Measurements from ENCODE around the gene CRTC3. TPM values are rescaled to one million over a fixed set of nuclear protein-coding genes. Genes with fewer than 3 reads are reported as not detected.

CRTC3 gene
- total and polyA plus RNA-seq, 4 donors = 5.1 to 16.8 (median 7.6) TPM

DNA sequence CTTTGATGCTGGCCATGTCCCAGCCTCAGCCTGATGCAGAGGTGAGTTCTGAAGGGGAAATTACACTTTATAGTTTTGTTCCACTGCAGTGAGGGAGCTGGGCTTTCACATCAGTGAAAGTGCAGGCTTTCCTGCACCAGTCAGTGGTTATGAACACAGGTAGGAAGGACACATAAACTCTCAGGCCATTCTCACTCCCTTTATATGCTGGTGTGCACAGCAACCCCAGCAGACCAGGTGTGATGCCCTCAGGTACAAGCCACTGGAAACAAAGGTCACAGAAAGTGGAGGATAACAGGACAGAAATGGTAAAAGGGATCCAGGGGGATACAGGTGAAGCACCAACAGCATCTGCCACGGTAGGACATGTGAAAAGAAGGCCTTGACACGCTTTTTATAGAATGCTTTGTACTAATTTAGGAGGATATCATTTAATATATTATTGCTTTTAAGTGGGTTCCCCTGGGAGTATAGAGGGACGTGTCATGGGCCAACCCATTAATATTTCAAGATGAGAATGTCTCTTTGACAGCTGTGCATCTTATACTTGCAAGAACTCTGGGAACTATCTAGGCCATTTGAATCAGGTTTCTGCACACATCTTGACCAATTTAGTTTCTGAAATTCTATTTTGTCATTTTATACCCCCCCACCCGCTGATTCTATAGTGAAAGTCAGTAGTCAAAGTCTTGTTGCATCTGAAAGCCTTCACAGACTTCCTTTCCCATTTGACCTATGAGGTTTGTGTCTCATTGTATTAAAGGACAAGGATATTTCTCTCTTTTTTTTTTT is 162.5 kb downstream of the CRTC3 start:
- Histone ChIP-seq H3K27ac (ENCODE audit: low read depth in 1 of 2, low read length in 2 of 2) (no peak overlapping the region), H3K9ac (ENCODE audit: low read depth in 1 of 2, low read length in 2 of 2) (no peak overlapping the region), H3K9me3 (ENCODE audit: control insufficient read depth in 4 of 4, low read length in 3 of 4) (peaks cover 0 to 2% (median 0%) of the 10 kb centered on the region in 4 donors), H3K27me3 (ENCODE audit: control insufficient read depth in 4 of 4, insufficient read depth in 4 of 4, low read length in 3 of 4) (no peaks in the 10 kb centered on the region), H3K36me3 (ENCODE audit: control insufficient read depth in 4 of 4, insufficient read depth in 3 of 4, low read depth in 1 of 4, low read length in 3 of 4) (no peaks in the 10 kb centered on the region), H3K4me1 (ENCODE audit: control insufficient read depth in 4 of 4, insufficient read depth in 4 of 4, low read length in 3 of 4) (no peaks in the 10 kb centered on the region), H3K4me3 (ENCODE audit: low read depth in 1 of 3, low read length in 3 of 3) (no peak overlapping the region)
- 97% methylated on average over 4 of the region's 4 CpGs for WGBS
- DNase-seq (ENCODE audit: low spot score) = no peak
- TF ChIP-seq FOXA1 (IDR thresholded peaks at IDR 0.05) (no peak), RXRA (IDR thresholded peaks at IDR 0.05) (no peak), HNF4A (conservative IDR thresholded peaks at IDR 0.05) (no peak), RAD21 (IDR thresholded peaks at IDR 0.05) (no peak), SP1 (IDR thresholded peaks at IDR 0.05) (no peak), NR2F2 (IDR thresholded peaks at IDR 0.05) (no peak), YY1 (IDR thresholded peaks at IDR 0.05) (no peak), CTCF (IDR thresholded peaks at IDR 0.05; ENCODE audit: low read depth, low read length, missing input control) (no peak), GABPA (IDR thresholded peaks at IDR 0.05 in 1 of 2, conservative IDR thresholded peaks at IDR 0.05 in 1 of 2) (no peak), ATF3 (IDR thresholded peaks at IDR 0.05) (no peak), MAX (IDR thresholded peaks at IDR 0.05) (no peak), FOXA2 (IDR thresholded peaks at IDR 0.05) (no peak)
- TF ChIP-seq, protein P1, sequence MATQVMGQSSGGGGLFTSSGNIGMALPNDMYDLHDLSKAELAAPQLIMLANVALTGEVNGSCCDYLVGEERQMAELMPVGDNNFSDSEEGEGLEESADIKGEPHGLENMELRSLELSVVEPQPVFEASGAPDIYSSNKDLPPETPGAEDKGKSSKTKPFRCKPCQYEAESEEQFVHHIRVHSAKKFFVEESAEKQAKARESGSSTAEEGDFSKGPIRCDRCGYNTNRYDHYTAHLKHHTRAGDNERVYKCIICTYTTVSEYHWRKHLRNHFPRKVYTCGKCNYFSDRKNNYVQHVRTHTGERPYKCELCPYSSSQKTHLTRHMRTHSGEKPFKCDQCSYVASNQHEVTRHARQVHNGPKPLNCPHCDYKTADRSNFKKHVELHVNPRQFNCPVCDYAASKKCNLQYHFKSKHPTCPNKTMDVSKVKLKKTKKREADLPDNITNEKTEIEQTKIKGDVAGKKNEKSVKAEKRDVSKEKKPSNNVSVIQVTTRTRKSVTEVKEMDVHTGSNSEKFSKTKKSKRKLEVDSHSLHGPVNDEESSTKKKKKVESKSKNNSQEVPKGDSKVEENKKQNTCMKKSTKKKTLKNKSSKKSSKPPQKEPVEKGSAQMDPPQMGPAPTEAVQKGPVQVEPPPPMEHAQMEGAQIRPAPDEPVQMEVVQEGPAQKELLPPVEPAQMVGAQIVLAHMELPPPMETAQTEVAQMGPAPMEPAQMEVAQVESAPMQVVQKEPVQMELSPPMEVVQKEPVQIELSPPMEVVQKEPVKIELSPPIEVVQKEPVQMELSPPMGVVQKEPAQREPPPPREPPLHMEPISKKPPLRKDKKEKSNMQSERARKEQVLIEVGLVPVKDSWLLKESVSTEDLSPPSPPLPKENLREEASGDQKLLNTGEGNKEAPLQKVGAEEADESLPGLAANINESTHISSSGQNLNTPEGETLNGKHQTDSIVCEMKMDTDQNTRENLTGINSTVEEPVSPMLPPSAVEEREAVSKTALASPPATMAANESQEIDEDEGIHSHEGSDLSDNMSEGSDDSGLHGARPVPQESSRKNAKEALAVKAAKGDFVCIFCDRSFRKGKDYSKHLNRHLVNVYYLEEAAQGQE (IDR thresholded peaks at IDR 0.05) = no peak

Other genes with a start within 250 kb of the CRTC3 start
- gene ZNF774, start 177.6 kb upstream of the CRTC3 start, total RNA-seq = 1 to 10 TPM in 1 of 2 donors, under 1 TPM in 1; 0.19 to 1.0 TPM
- under 1 TPM; 0.39 to 0.57 TPM for gene ZNF774, start 177.6 kb upstream of the CRTC3 start, polyA plus RNA-seq
- gene IQGAP1, start 141.7 kb upstream of the CRTC3 start, total RNA-seq = 10 to 100 TPM; 37.7 to 50.1 TPM
- 10 to 100 TPM in 1 of 2 donors, 1 to 10 TPM in 1; 9.2 to 11.3 TPM for gene IQGAP1, start 141.7 kb upstream of the CRTC3 start, polyA plus RNA-seq
- 10 to 100 TPM in 1 of 2 donors, under 1 TPM in 1; 0.33 to 15.1 TPM for gene BLM, start 187.4 kb downstream of the CRTC3 start, total RNA-seq
- gene BLM, start 187.4 kb downstream of the CRTC3 start, polyA plus RNA-seq = under 1 TPM; 0.40 to 0.43 TPM